ENCODE data around the gene ADRA1B.

- TF ChIP-seq, protein P1, sequence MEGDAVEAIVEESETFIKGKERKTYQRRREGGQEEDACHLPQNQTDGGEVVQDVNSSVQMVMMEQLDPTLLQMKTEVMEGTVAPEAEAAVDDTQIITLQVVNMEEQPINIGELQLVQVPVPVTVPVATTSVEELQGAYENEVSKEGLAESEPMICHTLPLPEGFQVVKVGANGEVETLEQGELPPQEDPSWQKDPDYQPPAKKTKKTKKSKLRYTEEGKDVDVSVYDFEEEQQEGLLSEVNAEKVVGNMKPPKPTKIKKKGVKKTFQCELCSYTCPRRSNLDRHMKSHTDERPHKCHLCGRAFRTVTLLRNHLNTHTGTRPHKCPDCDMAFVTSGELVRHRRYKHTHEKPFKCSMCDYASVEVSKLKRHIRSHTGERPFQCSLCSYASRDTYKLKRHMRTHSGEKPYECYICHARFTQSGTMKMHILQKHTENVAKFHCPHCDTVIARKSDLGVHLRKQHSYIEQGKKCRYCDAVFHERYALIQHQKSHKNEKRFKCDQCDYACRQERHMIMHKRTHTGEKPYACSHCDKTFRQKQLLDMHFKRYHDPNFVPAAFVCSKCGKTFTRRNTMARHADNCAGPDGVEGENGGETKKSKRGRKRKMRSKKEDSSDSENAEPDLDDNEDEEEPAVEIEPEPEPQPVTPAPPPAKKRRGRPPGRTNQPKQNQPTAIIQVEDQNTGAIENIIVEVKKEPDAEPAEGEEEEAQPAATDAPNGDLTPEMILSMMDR (IDR thresholded peaks at IDR 0.05), result no peak
- TF ChIP-seq, protein P2, sequence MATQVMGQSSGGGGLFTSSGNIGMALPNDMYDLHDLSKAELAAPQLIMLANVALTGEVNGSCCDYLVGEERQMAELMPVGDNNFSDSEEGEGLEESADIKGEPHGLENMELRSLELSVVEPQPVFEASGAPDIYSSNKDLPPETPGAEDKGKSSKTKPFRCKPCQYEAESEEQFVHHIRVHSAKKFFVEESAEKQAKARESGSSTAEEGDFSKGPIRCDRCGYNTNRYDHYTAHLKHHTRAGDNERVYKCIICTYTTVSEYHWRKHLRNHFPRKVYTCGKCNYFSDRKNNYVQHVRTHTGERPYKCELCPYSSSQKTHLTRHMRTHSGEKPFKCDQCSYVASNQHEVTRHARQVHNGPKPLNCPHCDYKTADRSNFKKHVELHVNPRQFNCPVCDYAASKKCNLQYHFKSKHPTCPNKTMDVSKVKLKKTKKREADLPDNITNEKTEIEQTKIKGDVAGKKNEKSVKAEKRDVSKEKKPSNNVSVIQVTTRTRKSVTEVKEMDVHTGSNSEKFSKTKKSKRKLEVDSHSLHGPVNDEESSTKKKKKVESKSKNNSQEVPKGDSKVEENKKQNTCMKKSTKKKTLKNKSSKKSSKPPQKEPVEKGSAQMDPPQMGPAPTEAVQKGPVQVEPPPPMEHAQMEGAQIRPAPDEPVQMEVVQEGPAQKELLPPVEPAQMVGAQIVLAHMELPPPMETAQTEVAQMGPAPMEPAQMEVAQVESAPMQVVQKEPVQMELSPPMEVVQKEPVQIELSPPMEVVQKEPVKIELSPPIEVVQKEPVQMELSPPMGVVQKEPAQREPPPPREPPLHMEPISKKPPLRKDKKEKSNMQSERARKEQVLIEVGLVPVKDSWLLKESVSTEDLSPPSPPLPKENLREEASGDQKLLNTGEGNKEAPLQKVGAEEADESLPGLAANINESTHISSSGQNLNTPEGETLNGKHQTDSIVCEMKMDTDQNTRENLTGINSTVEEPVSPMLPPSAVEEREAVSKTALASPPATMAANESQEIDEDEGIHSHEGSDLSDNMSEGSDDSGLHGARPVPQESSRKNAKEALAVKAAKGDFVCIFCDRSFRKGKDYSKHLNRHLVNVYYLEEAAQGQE (IDR thresholded peaks at IDR 0.05; ENCODE audit: insufficient read depth in 1 of 2, low read depth in 2 of 2, low read length in 1 of 2), result no peak
Observed at GRCh38 chr5:159890141-159890540, 26.1 kb upstream of the ADRA1B start.

Data from Panc1 (cell line).